K562 (cell line): ENCODE data around the gene EML6. TPM values are rescaled to one million over a fixed set of nuclear protein-coding genes. Genes with fewer than 3 reads are reported as not detected.

Experiments used
- ATAC-seq: fragments of 200-7000 bp; cut with Tn5 transposase; 3 replicates; pipeline ENCODE4 v1.9.1; 2020; ENCODE audit warnings: moderate library complexity
- BruUV-seq: library from RNA; stranded (reverse); fragments of 400-500 nt; replicated peaks from 2 replicates; lab custom pipeline; 2021; lab: Mats Ljungman, UMichigan
- CTCF ChIA-PET: fragments of 300-600 bp; formaldehyde crosslinking; extraction: SDS; loops from one replicate; lab custom pipeline; 2021; ENCODE audit warnings: low intra/inter-chr PET ratio; lab: Yijun Ruan, JAX
- POLR2A ChIA-PET: fragments of 300-600, 350-650 bp; sonication (Branson Sonifier 250); formaldehyde crosslinking; extraction: SDS; loops from one replicate; lab custom pipeline; 2021; ENCODE audit warnings: antibody characterized with exemption, inconsistent platforms; lab: Yijun Ruan, JAX
- DNase-seq, 4 experiments: peaks; one replicate each; pipeline versions ENCODE4 v3.0.0 to v3.0.0-alpha.2; 2011 to 2018; ENCODE audit warnings: low spot score in 3 of 4, mixed read lengths in 3 of 4; ENCODE audit errors: extremely low read depth in 1 of 4
- FAIRE-seq: peaks from 2 replicates; lab custom pipeline; 2011; peaks lifted over from hg19 to GRCh38; lab: Jason Lieb, UNC
- H2AFZ ChIP-seq: 2 replicates; pipeline ENCODE4 v1.6.0; 2011; ENCODE audit warnings: low read depth, low read length, control low read depth, inconsistent platforms
- H3K27ac ChIP-seq: fragments of 200-600 bp; 3 replicates; pipeline ENCODE4 v1.8.0; 2011; ENCODE audit warnings: low read depth, mild to moderate bottlenecking, control low read depth, inconsistent platforms, low read length, moderate library complexity, mixed read lengths; ENCODE audit errors: extremely low read depth
- H3K27me3 ChIP-seq, 2 experiments: fragments of 300-600 bp in 1 of 2; 2 replicates in 1 of 2; 3 replicates in 1 of 2; pipeline versions ENCODE4 v1.6.0 to v1.8.0; 2011; ENCODE audit warnings: inconsistent platforms in 2 of 2, low read length in 2 of 2, mild to moderate bottlenecking in 1 of 2, mixed read lengths in 1 of 2, moderate library complexity in 1 of 2; ENCODE audit not compliant: control insufficient read depth in 2 of 2, insufficient read depth in 2 of 2
- H3K36me3 ChIP-seq: fragments of 300-600 bp; 3 replicates; pipeline ENCODE4 v1.8.0; 2011; ENCODE audit warnings: mild to moderate bottlenecking, low read length, inconsistent platforms; ENCODE audit not compliant: control insufficient read depth, insufficient read depth
- H3K4me1 ChIP-seq, 2 experiments: fragments of 200-600 bp in 1 of 2; replicated peaks in 1 of 2; 2 replicates in 1 of 2; 3 replicates in 1 of 2; pipeline versions ENCODE4 v1.5.1 to v1.8.0; 2011; ENCODE audit warnings: inconsistent platforms in 2 of 2, low read length in 2 of 2, mild to moderate bottlenecking in 1 of 2, mixed read lengths in 1 of 2, moderate library complexity in 1 of 2; ENCODE audit not compliant: control insufficient read depth in 2 of 2, insufficient read depth in 2 of 2
- H3K4me2 ChIP-seq: 2 replicates; pipeline ENCODE4 v1.6.1; 2011; ENCODE audit warnings: low read length, control low read depth, inconsistent platforms, mixed read lengths; ENCODE audit not compliant: insufficient read depth
- H3K4me3 ChIP-seq: fragments of 200-600 bp; sonication (generic), shearing (Covaris generic); 2 replicates; pipeline ENCODE4 v1.5.1; 2016; ENCODE audit warnings: control low read depth, inconsistent platforms
- H3K79me2 ChIP-seq: fragments of 200-600 bp; 3 replicates; pipeline ENCODE4 v1.8.0; 2011; ENCODE audit warnings: low read length, inconsistent platforms; ENCODE audit not compliant: control insufficient read depth, insufficient read depth
- H3K9ac ChIP-seq, 2 experiments: 2 replicates each; pipeline versions ENCODE4 v1.6.0 to v1.6.1; 2011; ENCODE audit warnings: low read depth in 2 of 2, low read length in 2 of 2, control low read depth in 1 of 2, inconsistent platforms in 1 of 2, mild to moderate bottlenecking in 1 of 2, mixed read lengths in 1 of 2; ENCODE audit not compliant: insufficient read depth in 1 of 2
- H3K9me1 ChIP-seq: one replicate; pipeline ENCODE4 v1.6.0; 2011; ENCODE audit warnings: inconsistent platforms, mild to moderate bottlenecking, low read length, moderate library complexity; ENCODE audit not compliant: control insufficient read depth, insufficient read depth
- H3K9me3 ChIP-seq: replicated peaks from 2 replicates; pipeline ENCODE4 v1.5.1; 2011; ENCODE audit warnings: low read depth, low read length, inconsistent platforms; ENCODE audit not compliant: control insufficient read depth, insufficient read depth
- H4K20me1 ChIP-seq: replicated peaks from 2 replicates; pipeline ENCODE4 v1.6.1; 2011; ENCODE audit warnings: low read length, inconsistent platforms, mixed read lengths; ENCODE audit not compliant: control insufficient read depth, insufficient read depth
- ATF2 ChIP-seq: sonication (generic); formaldehyde crosslinking; IDR thresholded peaks from 2 replicates; pipeline ENCODE4 v1.8.1; 2022; ENCODE audit warnings: missing genetic modification reagents
- C11orf30 ChIP-seq: fragments of 450-650 bp; IDR thresholded peaks from 2 replicates; pipeline ENCODE4 v1.6.1; 2016; ENCODE audit warnings: low read depth, mild to moderate bottlenecking
- KLF10 ChIP-seq: fragments of 250-450 bp; sonication (Bioruptor Pico); IDR thresholded peaks from 2 replicates; pipeline ENCODE4 v1.6.1; 2021; ENCODE audit warnings: matching md5 sums
- SRSF7 ChIP-seq: fragments of 200-400 bp; formaldehyde crosslinking; optimal IDR thresholded peaks from 2 replicates; pipeline ENCODE3; 2017; ENCODE audit warnings: mild to moderate bottlenecking, low read depth, low read length
- ZHX1 ChIP-seq: fragments of 150-350 bp; conservative IDR thresholded peaks from 2 replicates; pipeline ENCODE4 v1.6.1; 2014; ENCODE audit warnings: low read length
- ZNF253 ChIP-seq: fragments of 250-450 bp; sonication (Bioruptor Pico); conservative IDR thresholded peaks from 2 replicates; pipeline ENCODE4 v1.6.1; 2021; ENCODE audit warnings: mild to moderate bottlenecking
- WGBS: fragments of 100-300 bp; shearing (Covaris generic); methylation state at CpG from one replicate; pipeline ENCODE4 v1.1.6; 2016; ENCODE audit warnings: low coverage, mixed read lengths; ENCODE audit not compliant: insufficient coverage; ENCODE audit errors: missing lambda C conversion rate; 5-methylcytosine and 5-hydroxymethylcytosine counted together
- in situ Hi-C: fragments of 300-500 bp; cut with MboI; formaldehyde crosslinking; loops from 4 replicates; pipeline ENCODE4 v1.15.0; 2018; ENCODE audit warnings: inconsistent platforms, mixed read lengths
- intact Hi-C: fragments of 100-400 bp; cut with micrococcal nuclease; formaldehyde crosslinking; loops from 2 replicates; pipeline ENCODE4 v1.14.2; 2022
- polyA plus RNA-seq, 8 experiments: library from polyadenylated mRNA; depleted of rRNA in 4 of 8; stranded (reverse) in 5 of 8; unstranded in 3 of 8; fragments of >200 nt; fragmentation: Nextera tagmentation in 2 of 8; fragmentation: Illumina TruSeq in 1 of 8; extraction: Ambion mirVana in 2 of 8; extraction: Trizol in 1 of 8; gene quantifications; 2 replicates each; pipeline versions ENCODE4 v1.2.1 to v1.2.3, GENCODE V29; 2011 to 2014; ENCODE audit warnings: inconsistent platforms in 1 of 8, missing spikeins in 1 of 8
- total RNA-seq, 7 experiments: library from RNA; depleted of rRNA in 6 of 7; stranded (reverse); fragments of >200 nt in 6 of 7; fragmentation: Illumina TruSeq in 2 of 7; extraction: Trizol in 2 of 7; gene quantifications; 2 replicates each; pipeline versions ENCODE4 v1.2.1 to v1.2.3, GENCODE V29; 2011 to 2021; ENCODE audit warnings: low replicate concordance in 1 of 7

EML6 gene
- total and polyA plus RNA-seq, 9 of the 15 experiments (the other 6 are each of a cell fraction or from before 2014, with no cell fraction given), result 0.07 to 0.56 (median 0.25) TPM

GRCh38 chr2:54928719-54929118 lies 205.3 kb downstream of the EML6 start:
- in situ Hi-C loops (no loop called here), intact Hi-C loops (no loop called here)
- H3K9ac ChIP-seq, result no peak overlapping the region
- no peaks in the 10 kb centered on the region for H3K36me3 ChIP-seq
- H3K27me3 ChIP-seq, result peaks cover 0 to 6% of the 10 kb centered on the region in 2 experiments; a peak in 2 of 5 replicates
- CTCF ChIA-PET, result no interaction called here
- no peak overlapping the region for H2AFZ ChIP-seq
- POLR2A ChIA-PET, result interaction anchor here (0.7 kb wide), 1 partner anchor 368 kb away, joined by 3 read pairs; no protein-coding TSS in a partner anchor
- ATAC-seq (no peak), FAIRE-seq (no peak), DNase-seq (no peak)
- no peaks in the 10 kb centered on the region for H3K79me2 ChIP-seq
- no peak overlapping the region for H3K4me3 ChIP-seq
- H3K27ac ChIP-seq, result no peak overlapping the region
- H3K9me3 ChIP-seq, result 0 out of 2 replicates have a peak, but pooled peaks cover 7% of the 10 kb centered on the region
- H3K9me1 ChIP-seq, result no peaks in the 10 kb centered on the region
- no peaks in the 10 kb centered on the region for H4K20me1 ChIP-seq
- 0% methylated on average over 4 of the region's 4 CpGs for WGBS
- peaks cover 0 to 5% of the 10 kb centered on the region in 2 experiments; a peak in 2 of 5 replicates for H3K4me1 ChIP-seq
- H3K4me2 ChIP-seq, result no peak overlapping the region
- TF ChIP-seq KLF10 (CRISPR knock-in tag), result no peak
- no peak for TF ChIP-seq SRSF7
- no peak for TF ChIP-seq ZHX1
- no peak for TF ChIP-seq ZNF253 (CRISPR knock-in tag)
- TF ChIP-seq ATF2, result no peak
- no peak for TF ChIP-seq C11orf30
- BruUV-seq, result no TSS peak
